Astrocyte of the hippocampus (primary cell): ENCODE measurements around the gene RET.
A peak's percentile ranks its signal among the peaks of the same experiment; 100 is the strongest.
"Not testable (repeated sequence)": the region's sequence is repeated elsewhere in the genome, so short reads cannot be mapped to it uniquely, and the experiment has no call there.

Experiments
- DNase-seq: peaks from one replicate; pipeline ENCODE4 v3.0.0; 2011; ENCODE audit warnings: low read depth, low spot score

Gene RET

GRCh38 chr10:43078175-43078985, 1.5 kb downstream of the RET start:
- DNase-seq: peak; percentile 8

- DNase-seq: peak; percentile 29
These were observed 2.1 kb downstream of the RET start for GRCh38 chr10:43078986-43079273.

- DNase-seq: no peak
These were observed 3.0 kb downstream of the RET start for GRCh38 chr10:43079856-43080255.

- no peak for DNase-seq
These were observed 5.2 kb downstream of the RET start for GRCh38 chr10:43082087-43082486.

- DNase-seq: no peak
These were observed 5.9 kb downstream of the RET start for GRCh38 chr10:43082746-43083145.

GRCh38 chr10:43083764-43084163, 6.9 kb downstream of the RET start:
- no peak for DNase-seq

GRCh38 chr10:43084812-43085211, 7.9 kb downstream of the RET start:
- no peak for DNase-seq

GRCh38 chr10:43086321-43086942, 9.6 kb downstream of the RET start:
- no peak for DNase-seq

- DNase-seq: no peak
These were observed 12.7 kb downstream of the RET start for GRCh38 chr10:43089519-43089918.

- DNase-seq: no peak
These were observed 13.3 kb downstream of the RET start for GRCh38 chr10:43090188-43090587.

GRCh38 chr10:43090664-43091063, 13.8 kb downstream of the RET start:
- no peak for DNase-seq

GRCh38 chr10:43091846-43092245, 15.0 kb downstream of the RET start:
- no peak for DNase-seq

- DNase-seq: no peak
These were observed 16.7 kb downstream of the RET start for GRCh38 chr10:43093423-43094076.

- no peak for DNase-seq
These were observed 17.2 kb downstream of the RET start for GRCh38 chr10:43094085-43094484.

- not testable (repeated sequence) for DNase-seq
These were observed 22.5 kb downstream of the RET start for GRCh38 chr10:43099339-43099738.

GRCh38 chr10:43099928-43100327, 23.1 kb downstream of the RET start:
- no peak for DNase-seq

GRCh38 chr10:43100366-43100765, 23.5 kb downstream of the RET start:
- DNase-seq: no peak

- no peak for DNase-seq
These were observed 25.4 kb downstream of the RET start for GRCh38 chr10:43102063-43102828.

- peak; percentile 90 for DNase-seq
These were observed 28.5 kb downstream of the RET start for GRCh38 chr10:43105102-43105955.

GRCh38 chr10:43105956-43106229, 29.0 kb downstream of the RET start:
- DNase-seq: no peak

- DNase-seq: no peak
These were observed 29.6 kb downstream of the RET start for GRCh38 chr10:43106256-43107091.
